ENCODE measurements around the gene GNE. TPM values are rescaled to one million over a fixed set of nuclear protein-coding genes. Genes with fewer than 3 reads are reported as not detected.

The GNE gene
- total and polyA plus RNA-seq, 10 of the 15 experiments (the other 5 are each of a cell fraction or from before 2014, with no cell fraction given), result 4.1 to 13.6 (median 10.7) TPM

GRCh38 chr9:36258208-36258995 is at the start of gene GNE (continued):
- TF ChIP-seq CTCF (IDR thresholded peaks at IDR 0.05 in 2 of 3, conservative IDR thresholded peaks at IDR 0.05 in 1 of 3; ENCODE audit: control insufficient read depth in 2 of 3, extremely low read depth in 1 of 3, insufficient read depth in 1 of 3, low read depth in 3 of 3, low read length in 3 of 3) (0 out of 6 replicates have a peak, but pooled peaks of 1 of the 3 experiments have one; percentile 0), MYC (IDR thresholded peaks at IDR 0.05; ENCODE audit: insufficient read depth, insufficient read length, insufficient replicate concordance, low read length, severe bottlenecking) (peak; percentile 59), ETV6 (conservative IDR thresholded peaks at IDR 0.05 in 1 of 2, IDR thresholded peaks at IDR 0.05 in 1 of 2; ENCODE audit: borderline replicate concordance in 1 of 2, low read depth in 1 of 2) (0 out of 4 replicates have a peak, but pooled peaks of 1 of the 2 experiments have one; percentile 11), ZNF207 (IDR thresholded peaks at IDR 0.05; ENCODE audit: borderline replicate concordance) (peak; percentile 60; the same call in 1 of the 2 replicates), HDGF (IDR thresholded peaks at IDR 0.05) (no peak), BHLHE40 (IDR thresholded peaks at IDR 0.05; ENCODE audit: borderline replicate concordance in 1 of 2, low read depth in 2 of 2, low read length in 1 of 2) (peak; percentile 81 to 83), TCF3 (IDR thresholded peaks at IDR 0.05; ENCODE audit: borderline replicate concordance, insufficient read depth, low read depth, low read length) (peak; percentile 58; the same call in 1 of the 2 replicates), PAX5 (IDR thresholded peaks at IDR 0.05; ENCODE audit: borderline replicate concordance, low read depth, low read length) (peak; percentile 71; the same call in 1 of the 2 replicates), TCF7 (IDR thresholded peaks at IDR 0.05; ENCODE audit: borderline replicate concordance) (no peak)
- TF ChIP-seq, protein P1, sequence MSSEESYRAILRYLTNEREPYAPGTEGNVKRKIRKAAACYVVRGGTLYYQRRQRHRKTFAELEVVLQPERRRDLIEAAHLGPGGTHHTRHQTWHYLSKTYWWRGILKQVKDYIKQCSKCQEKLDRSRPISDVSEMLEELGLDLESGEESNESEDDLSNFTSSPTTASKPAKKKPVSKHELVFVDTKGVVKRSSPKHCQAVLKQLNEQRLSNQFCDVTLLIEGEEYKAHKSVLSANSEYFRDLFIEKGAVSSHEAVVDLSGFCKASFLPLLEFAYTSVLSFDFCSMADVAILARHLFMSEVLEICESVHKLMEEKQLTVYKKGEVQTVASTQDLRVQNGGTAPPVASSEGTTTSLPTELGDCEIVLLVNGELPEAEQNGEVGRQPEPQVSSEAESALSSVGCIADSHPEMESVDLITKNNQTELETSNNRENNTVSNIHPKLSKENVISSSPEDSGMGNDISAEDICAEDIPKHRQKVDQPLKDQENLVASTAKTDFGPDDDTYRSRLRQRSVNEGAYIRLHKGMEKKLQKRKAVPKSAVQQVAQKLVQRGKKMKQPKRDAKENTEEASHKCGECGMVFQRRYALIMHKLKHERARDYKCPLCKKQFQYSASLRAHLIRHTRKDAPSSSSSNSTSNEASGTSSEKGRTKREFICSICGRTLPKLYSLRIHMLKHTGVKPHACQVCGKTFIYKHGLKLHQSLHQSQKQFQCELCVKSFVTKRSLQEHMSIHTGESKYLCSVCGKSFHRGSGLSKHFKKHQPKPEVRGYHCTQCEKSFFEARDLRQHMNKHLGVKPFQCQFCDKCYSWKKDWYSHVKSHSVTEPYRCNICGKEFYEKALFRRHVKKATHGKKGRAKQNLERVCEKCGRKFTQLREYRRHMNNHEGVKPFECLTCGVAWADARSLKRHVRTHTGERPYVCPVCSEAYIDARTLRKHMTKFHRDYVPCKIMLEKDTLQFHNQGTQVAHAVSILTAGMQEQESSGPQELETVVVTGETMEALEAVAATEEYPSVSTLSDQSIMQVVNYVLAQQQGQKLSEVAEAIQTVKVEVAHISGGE (CRISPR knock-in tag; IDR thresholded peaks at IDR 0.05), result no peak
- TF ChIP-seq, protein P2, sequence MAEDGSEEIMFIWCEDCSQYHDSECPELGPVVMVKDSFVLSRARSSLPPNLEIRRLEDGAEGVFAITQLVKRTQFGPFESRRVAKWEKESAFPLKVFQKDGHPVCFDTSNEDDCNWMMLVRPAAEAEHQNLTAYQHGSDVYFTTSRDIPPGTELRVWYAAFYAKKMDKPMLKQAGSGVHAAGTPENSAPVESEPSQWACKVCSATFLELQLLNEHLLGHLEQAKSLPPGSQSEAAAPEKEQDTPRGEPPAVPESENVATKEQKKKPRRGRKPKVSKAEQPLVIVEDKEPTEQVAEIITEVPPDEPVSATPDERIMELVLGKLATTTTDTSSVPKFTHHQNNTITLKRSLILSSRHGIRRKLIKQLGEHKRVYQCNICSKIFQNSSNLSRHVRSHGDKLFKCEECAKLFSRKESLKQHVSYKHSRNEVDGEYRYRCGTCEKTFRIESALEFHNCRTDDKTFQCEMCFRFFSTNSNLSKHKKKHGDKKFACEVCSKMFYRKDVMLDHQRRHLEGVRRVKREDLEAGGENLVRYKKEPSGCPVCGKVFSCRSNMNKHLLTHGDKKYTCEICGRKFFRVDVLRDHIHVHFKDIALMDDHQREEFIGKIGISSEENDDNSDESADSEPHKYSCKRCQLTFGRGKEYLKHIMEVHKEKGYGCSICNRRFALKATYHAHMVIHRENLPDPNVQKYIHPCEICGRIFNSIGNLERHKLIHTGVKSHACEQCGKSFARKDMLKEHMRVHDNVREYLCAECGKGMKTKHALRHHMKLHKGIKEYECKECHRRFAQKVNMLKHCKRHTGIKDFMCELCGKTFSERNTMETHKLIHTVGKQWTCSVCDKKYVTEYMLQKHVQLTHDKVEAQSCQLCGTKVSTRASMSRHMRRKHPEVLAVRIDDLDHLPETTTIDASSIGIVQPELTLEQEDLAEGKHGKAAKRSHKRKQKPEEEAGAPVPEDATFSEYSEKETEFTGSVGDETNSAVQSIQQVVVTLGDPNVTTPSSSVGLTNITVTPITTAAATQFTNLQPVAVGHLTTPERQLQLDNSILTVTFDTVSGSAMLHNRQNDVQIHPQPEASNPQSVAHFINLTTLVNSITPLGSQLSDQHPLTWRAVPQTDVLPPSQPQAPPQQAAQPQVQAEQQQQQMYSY (CRISPR knock-in tag; IDR thresholded peaks at IDR 0.05), result no peak
- TF ChIP-seq, protein P3, sequence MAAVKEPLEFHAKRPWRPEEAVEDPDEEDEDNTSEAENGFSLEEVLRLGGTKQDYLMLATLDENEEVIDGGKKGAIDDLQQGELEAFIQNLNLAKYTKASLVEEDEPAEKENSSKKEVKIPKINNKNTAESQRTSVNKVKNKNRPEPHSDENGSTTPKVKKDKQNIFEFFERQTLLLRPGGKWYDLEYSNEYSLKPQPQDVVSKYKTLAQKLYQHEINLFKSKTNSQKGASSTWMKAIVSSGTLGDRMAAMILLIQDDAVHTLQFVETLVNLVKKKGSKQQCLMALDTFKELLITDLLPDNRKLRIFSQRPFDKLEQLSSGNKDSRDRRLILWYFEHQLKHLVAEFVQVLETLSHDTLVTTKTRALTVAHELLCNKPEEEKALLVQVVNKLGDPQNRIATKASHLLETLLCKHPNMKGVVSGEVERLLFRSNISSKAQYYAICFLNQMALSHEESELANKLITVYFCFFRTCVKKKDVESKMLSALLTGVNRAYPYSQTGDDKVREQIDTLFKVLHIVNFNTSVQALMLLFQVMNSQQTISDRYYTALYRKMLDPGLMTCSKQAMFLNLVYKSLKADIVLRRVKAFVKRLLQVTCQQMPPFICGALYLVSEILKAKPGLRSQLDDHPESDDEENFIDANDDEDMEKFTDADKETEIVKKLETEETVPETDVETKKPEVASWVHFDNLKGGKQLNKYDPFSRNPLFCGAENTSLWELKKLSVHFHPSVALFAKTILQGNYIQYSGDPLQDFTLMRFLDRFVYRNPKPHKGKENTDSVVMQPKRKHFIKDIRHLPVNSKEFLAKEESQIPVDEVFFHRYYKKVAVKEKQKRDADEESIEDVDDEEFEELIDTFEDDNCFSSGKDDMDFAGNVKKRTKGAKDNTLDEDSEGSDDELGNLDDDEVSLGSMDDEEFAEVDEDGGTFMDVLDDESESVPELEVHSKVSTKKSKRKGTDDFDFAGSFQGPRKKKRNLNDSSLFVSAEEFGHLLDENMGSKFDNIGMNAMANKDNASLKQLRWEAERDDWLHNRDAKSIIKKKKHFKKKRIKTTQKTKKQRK (IDR thresholded peaks at IDR 0.05; ENCODE audit: low read depth, low read length), result no peak

All from GM12878 (cell line).